K562 (cell line): ENCODE data around the gene F11R. TPM values are rescaled to one million over a fixed set of nuclear protein-coding genes. Genes with fewer than 3 reads are reported as not detected.

ENCODE experiments used
- ARID3B ChIP-seq: fragments of 250-450 bp; sonication (Bioruptor Pico); IDR thresholded peaks from 2 replicates; pipeline ENCODE4 v1.4.0; 2020; ENCODE audit warnings: borderline replicate concordance
- DDX20 ChIP-seq: fragments of 450-650 bp; IDR thresholded peaks from 2 replicates; pipeline ENCODE4 v1.6.1; 2016; ENCODE audit warnings: missing genetic modification characterization, low read depth, mild to moderate bottlenecking, missing compliant biosample characterization, moderate library complexity
- EP400 ChIP-seq: fragments of 450-650 bp; IDR thresholded peaks from 2 replicates; pipeline ENCODE4 v1.6.1; 2017; ENCODE audit warnings: antibody characterized with exemption, mild to moderate bottlenecking, moderate library complexity
- FOXM1 ChIP-seq, 2 experiments: fragments of 450-650 bp in 1 of 2; sonication (generic) in 1 of 2; formaldehyde crosslinking in 1 of 2; IDR thresholded peaks; 2 replicates each; pipeline versions ENCODE4 v1.6.1 to v1.9.0; 2017 to 2022; ENCODE audit warnings: low read depth in 2 of 2, mild to moderate bottlenecking in 2 of 2, missing genetic modification reagents in 1 of 2, moderate library complexity in 1 of 2
- HDAC6 ChIP-seq: IDR thresholded peaks from 2 replicates; pipeline ENCODE4 v1.6.1; 2012; ENCODE audit warnings: low read depth, mild to moderate bottlenecking, control low read depth, inconsistent platforms, low read length, moderate library complexity
- IRF1 ChIP-seq: sonication (generic); formaldehyde crosslinking; IDR thresholded peaks from 2 replicates; pipeline ENCODE4 v1.8.0; 2022; ENCODE audit warnings: missing genetic modification reagents, mild to moderate bottlenecking, borderline replicate concordance
- MNT ChIP-seq, 2 experiments: fragments of 450-650 bp; conservative IDR thresholded peaks; 2 replicates each; pipeline ENCODE4 v1.6.1; 2017; ENCODE audit warnings: mild to moderate bottlenecking in 2 of 2, moderate library complexity in 2 of 2
- NCOA6 ChIP-seq: fragments of 450-650 bp; IDR thresholded peaks from 2 replicates; pipeline ENCODE4 v1.6.1; 2017; ENCODE audit warnings: mild to moderate bottlenecking
- NR3C1 ChIP-seq: sonication (generic); formaldehyde crosslinking; IDR thresholded peaks from 2 replicates; pipeline ENCODE4 v1.8.1; 2022; ENCODE audit warnings: missing genetic modification reagents
- RUNX1 ChIP-seq: sonication (generic); IDR thresholded peaks from 2 replicates; pipeline ENCODE4 v1.6.1; 2016; ENCODE audit warnings: antibody characterized with exemption, low read depth
- SAP30 ChIP-seq: fragments of 200-600 bp; sonication (generic); IDR thresholded peaks from 2 replicates; pipeline ENCODE4 v1.6.1; 2012; ENCODE audit warnings: borderline replicate concordance, low read depth, mild to moderate bottlenecking, moderate library complexity, low read length, control low read depth, inconsistent platforms; ENCODE audit not compliant: insufficient read depth, poor library complexity, severe bottlenecking
- TAF9B ChIP-seq: fragments of 450-650 bp; IDR thresholded peaks from 2 replicates; pipeline ENCODE4 v1.6.1; 2018; ENCODE audit warnings: mild to moderate bottlenecking; ENCODE audit not compliant: partially characterized antibody
- TEAD4 ChIP-seq, 2 experiments: sonication (generic) in 1 of 2; formaldehyde crosslinking in 1 of 2; IDR thresholded peaks; 2 replicates each; pipeline versions ENCODE4 v1.6.1 to v1.8.0; 2012 to 2022; ENCODE audit warnings: borderline replicate concordance in 1 of 2, inconsistent platforms in 1 of 2, low read length in 1 of 2, mild to moderate bottlenecking in 1 of 2, missing genetic modification reagents in 1 of 2
- ZNF124 ChIP-seq: sonication (generic); formaldehyde crosslinking; IDR thresholded peaks from 2 replicates; pipeline ENCODE4 v1.8.1; 2022; ENCODE audit warnings: missing genetic modification reagents
- ZNF23 ChIP-seq: fragments of 250-450 bp; sonication (Bioruptor Pico); IDR thresholded peaks from 2 replicates; pipeline ENCODE4 v1.4.0; 2020; ENCODE audit warnings: mild to moderate bottlenecking
- ZNF449 ChIP-seq: fragments of 250-450 bp; sonication (Bioruptor Pico); IDR thresholded peaks from 2 replicates; pipeline ENCODE4 v1.8.0; 2022; ENCODE audit warnings: moderate library complexity, mild to moderate bottlenecking, inconsistent platforms
- ZNF512 ChIP-seq: IDR thresholded peaks from 2 replicates; pipeline ENCODE4 v1.6.1; 2016; ENCODE audit warnings: missing genetic modification characterization, missing compliant biosample characterization
- ZNF77 ChIP-seq: fragments of 250-450 bp; sonication (Bioruptor Pico); IDR thresholded peaks from 2 replicates; pipeline ENCODE4 v1.5.0; 2020
- ZNF785 ChIP-seq: fragments of 250-450 bp; sonication (Bioruptor Pico); IDR thresholded peaks from 2 replicates; pipeline ENCODE4 v1.4.0; 2020; ENCODE audit warnings: mild to moderate bottlenecking
- polyA plus RNA-seq, 8 experiments: library from polyadenylated mRNA; depleted of rRNA in 4 of 8; stranded (reverse) in 5 of 8; unstranded in 3 of 8; fragments of >200 nt; fragmentation: Nextera tagmentation in 2 of 8; fragmentation: Illumina TruSeq in 1 of 8; extraction: Ambion mirVana in 2 of 8; extraction: Trizol in 1 of 8; gene quantifications; 2 replicates each; pipeline versions ENCODE4 v1.2.1 to v1.2.3, GENCODE V29; 2011 to 2014; ENCODE audit warnings: inconsistent platforms in 1 of 8, missing spikeins in 1 of 8
- total RNA-seq, 7 experiments: library from RNA; depleted of rRNA in 6 of 7; stranded (reverse); fragments of >200 nt in 6 of 7; fragmentation: Illumina TruSeq in 2 of 7; extraction: Trizol in 2 of 7; gene quantifications; 2 replicates each; pipeline versions ENCODE4 v1.2.1 to v1.2.3, GENCODE V29; 2011 to 2021; ENCODE audit warnings: low replicate concordance in 1 of 7

F11R gene
- total and polyA plus RNA-seq, 9 of the 15 experiments (the other 6 are each of a cell fraction or from before 2014, with no cell fraction given): 27.4 to 187 (median 52.5) TPM

DNA sequence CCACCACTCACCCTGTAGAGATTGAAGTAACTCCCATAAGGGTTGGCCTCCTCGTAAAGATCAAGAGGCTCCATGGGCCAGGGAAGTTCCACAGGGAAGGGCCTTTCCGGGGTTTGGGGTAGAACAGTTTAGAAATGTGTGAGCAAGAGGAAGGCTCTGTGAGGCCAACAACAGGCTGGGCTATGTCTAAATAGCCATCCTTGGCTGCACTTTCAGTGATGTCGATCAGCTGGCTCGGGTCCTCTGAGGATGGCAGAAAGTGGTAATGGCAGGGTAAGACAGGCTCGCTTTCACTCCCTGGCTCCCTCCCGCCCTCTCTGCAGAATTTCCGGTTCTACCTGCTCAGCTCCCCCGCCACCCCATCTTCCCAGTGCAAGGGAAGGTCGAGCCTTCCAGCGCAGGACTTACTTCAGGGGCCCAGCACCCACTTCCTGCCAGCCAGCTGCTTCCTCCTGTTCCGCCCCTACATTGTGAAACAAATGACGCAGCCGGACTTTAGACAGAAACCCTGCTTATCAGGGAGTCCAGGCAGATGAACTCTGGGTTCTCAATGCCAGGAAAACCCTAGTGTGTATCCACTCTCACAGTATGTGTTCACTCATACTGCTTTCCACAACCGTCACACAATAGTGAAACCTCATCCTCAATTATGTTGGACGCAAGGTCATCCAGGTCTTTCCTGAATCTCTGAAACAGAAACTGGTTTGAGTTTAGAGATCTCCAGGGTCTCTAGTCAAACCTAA, 7.3 kb downstream of the F11R start (continued):
- TF ChIP-seq HDAC6: no peak
- no peak for TF ChIP-seq ZNF77
- TF ChIP-seq RUNX1: 0 out of 2 replicates have a peak, but pooled peaks have one; percentile 71
- no peak for TF ChIP-seq IRF1 (CRISPR knock-in tag)
- TF ChIP-seq SAP30: peak; percentile 49
- TF ChIP-seq ZNF785 (CRISPR knock-in tag): no peak
- no peak for TF ChIP-seq ZNF512 (tag)
- no peak for TF ChIP-seq ZNF124
- TF ChIP-seq ZNF23: no peak
- no peak for TF ChIP-seq ZNF449
- TF ChIP-seq EP400: peak; percentile 81
- 0 out of 2 replicates have a peak, but pooled peaks have one; percentile 28 for TF ChIP-seq DDX20 (tag)
- no peak for TF ChIP-seq ARID3B (CRISPR knock-in tag)
- no peak for TF ChIP-seq NR3C1
- peak; percentile 93 for TF ChIP-seq TAF9B
- TF ChIP-seq NCOA6: 0 out of 2 replicates have a peak, but pooled peaks have one; percentile 18
- TF ChIP-seq TEAD4 (IDR thresholded peaks at IDR 0.05; ENCODE audit: low read length): peak; percentile 93
- TF ChIP-seq TEAD4 (CRISPR knock-in tag; IDR thresholded peaks at IDR 0.05; ENCODE audit: borderline replicate concordance): no peak
- peak; percentile 58 to 81 for TF ChIP-seq MNT (conservative IDR thresholded peaks at IDR 0.05)
- peak; percentile 41; the same call in 1 of the 2 replicates for TF ChIP-seq FOXM1 (IDR thresholded peaks at IDR 0.05; ENCODE audit: low read depth)
- TF ChIP-seq FOXM1 (CRISPR knock-in tag; IDR thresholded peaks at IDR 0.05; ENCODE audit: low read depth): 0 out of 2 replicates have a peak, but pooled peaks have one; percentile 26
